Measurements from ENCODE around the gene ULK4.

Gene ULK4

DNA sequence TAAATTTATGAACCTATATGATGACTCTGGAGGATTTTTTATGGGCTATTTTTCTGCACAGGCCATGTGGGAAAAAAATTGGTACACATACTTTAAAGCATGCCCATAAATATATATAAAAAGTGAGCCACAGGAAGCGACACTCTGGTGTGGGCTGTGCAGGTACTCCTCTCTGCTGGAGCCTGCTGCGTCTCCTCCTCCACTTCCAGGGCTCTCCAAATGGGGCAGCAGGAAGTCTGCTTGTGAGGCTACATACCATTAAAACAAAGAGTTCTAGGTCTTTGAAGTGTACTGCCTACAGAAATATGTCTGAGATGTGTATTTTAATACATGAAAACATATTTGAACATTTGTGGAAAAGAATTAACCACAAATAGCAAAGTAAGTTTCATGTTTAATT lies 627.5 kb downstream of the ULK4 start:
- DNase-seq: no peak

DNA sequence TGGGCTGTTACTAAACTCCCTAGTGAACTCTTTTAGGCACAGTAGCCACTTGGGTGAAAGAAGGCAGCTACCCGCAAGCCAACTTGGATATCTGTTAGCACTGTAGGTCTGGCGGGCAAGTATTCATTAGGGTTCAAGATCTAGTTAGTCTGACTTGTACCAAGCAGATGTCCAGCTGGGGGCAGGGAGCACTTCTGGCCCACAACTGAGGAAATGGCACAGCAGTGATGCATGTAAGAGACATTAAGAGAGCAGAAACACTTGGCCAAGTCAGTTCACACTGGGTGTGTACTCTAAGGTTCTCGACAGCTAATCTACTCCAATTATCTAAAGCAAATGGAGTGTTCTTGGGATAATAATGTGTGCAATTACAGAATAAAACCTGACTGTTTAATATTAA lies 630.9 kb downstream of the ULK4 start:
- DNase-seq: no peak

DNA sequence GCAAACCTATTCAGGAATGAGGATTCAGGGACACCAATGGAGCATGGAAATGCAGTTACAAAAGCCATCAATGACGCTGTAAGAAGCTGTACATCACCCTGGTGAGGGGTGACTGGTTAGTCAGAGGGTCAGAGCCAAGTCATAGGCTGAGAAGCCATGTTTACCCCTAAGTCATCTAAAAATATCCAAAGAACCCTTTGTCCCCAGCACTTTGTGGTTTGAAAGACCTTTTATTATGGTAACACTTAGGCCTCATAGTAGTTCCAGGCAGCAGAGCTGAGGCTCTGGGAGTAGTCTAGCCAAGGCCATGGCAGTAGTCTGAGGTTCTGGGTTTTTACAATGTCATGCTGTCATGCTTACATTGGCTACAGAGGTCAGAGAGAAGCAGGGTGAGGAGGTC lies 631.4 kb downstream of the ULK4 start:
- no peak for DNase-seq

DNA sequence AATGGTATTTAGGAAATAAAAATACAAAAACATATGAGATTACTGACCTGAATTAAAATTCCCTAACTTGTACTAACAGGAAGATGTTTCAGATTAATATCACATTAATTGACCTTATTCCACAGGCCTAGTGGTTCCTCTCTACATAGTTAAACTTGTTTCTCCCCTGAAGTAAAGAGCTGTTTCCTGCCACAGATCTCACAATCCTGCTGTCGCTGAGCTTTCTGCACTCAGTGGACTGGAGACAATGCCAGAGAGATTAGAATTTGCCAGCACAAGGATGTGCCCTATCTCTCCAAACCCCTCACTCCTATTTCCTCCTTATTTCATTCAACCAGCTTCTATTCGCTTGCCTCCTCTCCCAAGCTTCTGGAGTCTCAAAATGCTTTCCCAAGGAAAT lies 632.0 kb downstream of the ULK4 start:
- no peak for DNase-seq

DNA sequence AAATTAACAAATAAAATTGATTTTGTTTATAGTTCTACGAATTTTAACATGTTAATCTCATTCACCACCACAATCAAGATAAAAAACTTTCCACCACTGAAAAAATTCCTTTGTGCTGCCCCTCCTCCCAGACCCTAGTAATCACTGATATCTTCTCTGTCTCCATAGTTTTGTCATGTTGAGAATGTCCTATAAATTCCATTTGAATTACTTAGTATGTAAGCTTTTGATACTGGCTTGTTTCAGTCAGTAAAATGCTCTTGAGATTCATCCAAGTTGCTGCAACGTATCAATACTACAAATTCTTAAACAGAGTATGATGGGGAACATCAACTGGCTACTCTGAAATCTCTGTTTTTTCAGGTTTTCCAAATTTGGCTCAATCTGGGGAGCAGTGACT lies 633.0 kb downstream of the ULK4 start:
- DNase-seq: no peak

DNA sequence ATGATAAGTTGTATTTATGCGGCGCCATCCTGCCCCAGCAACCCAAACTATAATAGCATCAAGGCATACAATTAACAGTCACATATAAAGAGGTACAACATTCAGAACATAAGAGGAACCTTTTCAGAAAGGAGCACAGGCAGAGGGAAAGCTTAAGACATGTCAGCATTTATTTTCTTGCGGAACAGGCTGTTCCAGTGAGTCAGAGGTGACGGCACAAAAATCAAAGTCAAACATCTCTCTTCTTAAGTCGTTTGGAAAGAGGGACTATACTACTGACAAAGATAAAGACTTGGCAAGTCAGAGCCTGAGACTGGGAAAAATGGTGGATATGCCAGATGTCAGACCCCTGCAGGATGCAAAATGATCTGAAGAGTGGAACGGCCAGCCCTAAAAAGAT lies 634.2 kb downstream of the ULK4 start:
- no peak for DNase-seq

DNA sequence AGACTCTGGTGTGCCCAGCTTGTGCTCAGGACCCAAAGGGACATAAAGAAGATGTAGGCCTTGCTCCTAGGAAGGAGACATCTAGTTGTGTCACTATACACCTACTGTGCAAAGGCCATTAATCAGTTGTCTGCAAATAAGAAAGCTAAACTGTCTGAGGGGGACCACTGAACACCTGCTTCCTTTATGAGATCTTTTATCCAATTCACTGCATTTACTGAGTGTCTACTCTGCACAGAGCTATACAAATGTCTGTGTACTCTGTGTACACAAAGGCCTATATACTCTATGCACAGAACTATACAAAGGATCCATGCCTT lies 637.8 kb downstream of the ULK4 start:
- DNase-seq: no peak

DNA sequence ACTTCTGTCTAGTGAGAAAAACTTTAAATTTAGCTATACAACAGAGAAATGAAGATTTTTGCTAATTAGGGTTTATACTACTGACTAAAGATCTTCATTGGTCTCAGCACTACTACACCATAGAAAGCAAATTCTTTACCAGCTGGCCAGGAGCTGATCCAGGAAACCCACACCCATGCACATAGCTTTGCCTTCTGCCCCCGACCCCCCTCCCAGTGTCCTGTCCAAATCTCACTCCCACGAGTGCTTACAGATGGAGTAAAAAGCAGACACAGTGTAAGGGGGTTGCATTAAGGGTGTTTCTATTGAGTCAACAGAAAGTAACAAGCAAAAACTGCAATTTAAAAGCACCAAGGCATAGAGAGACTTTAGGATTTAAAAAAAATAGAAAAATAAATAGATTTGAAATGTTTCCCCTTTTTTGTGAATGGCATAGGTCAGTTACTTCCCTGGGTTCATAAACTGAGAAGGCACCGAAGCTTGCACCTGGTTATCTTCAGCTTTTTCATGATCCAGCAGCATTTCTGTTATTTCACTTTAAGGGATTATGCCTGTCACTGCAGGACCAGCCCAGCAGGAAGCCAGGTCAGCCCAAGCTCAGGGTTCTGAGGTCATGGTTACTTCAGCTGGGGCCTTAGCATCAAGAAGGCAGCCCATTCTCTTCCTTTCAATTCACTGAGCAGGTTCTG lies 638.3 kb downstream of the ULK4 start:
- no peak for DNase-seq

DNA sequence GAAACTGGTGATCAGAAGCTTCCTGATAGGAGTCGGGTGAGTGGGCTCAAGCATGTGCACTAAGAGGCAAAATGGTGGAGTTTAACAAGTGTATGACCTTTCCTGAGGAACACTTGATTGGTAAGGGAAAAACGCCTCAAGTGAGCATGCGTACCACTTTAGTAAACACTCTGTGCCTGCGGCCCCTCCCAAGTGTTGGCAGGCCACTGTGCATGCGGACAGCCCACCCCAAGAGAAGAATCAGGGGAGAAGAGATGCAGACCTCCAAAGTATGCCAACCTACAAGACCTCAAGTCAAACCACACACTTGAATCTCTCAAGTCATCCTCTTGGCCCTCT lies 640.3 kb downstream of the ULK4 start:
- no peak for DNase-seq

DNA sequence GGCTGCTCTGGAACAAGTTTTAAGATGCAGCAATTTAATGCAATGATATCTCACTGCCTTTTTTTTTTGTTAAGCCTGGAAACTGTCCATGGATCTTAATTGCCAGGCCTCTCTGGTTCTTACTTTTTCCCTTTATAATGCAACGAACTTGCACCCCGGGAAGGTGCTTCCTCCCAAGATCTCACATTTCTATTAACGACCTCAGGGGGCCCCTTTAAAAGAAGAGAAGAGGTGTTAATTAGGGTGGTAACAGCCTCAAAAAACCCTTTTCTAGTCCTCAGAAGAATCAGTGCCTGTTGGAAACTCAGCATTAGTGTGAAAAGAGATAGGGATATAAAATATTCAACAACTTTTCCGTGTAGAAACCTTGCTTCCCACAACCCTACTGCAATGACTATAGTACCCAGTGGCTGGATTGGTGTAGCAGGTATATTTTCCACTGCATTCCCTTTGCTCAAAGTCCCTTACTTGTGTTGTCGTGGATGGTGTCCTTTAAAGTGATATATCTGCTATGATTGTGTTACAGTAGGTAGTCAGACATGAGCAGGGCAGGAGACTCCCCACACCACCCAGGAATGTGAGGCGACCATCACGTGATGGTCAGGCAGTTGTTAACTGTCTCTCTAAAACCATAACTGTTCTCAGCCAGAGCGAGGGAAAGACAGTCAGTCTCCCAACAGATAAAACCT lies 640.8 kb downstream of the ULK4 start:
- DNase-seq: no peak

DNA sequence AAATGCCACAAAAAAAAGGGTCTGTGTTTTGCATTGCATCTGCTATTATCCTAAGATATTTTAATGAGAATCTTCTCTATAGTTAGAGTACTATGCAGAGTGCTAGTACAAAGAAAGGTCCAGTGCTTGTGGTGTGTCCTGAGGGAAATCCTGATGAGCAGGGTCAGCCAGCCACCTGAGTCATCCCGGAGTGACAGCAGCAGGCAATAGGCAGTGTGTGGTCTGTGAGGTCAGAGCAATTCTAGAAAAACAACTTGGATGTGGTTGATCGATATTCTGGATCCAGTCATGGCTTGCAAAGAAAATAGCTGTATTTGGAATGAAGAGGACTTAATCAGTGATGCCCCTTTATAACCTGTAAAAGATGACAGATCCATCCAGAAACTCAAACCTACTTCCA lies 643.4 kb downstream of the ULK4 start:
- no peak for DNase-seq

DNA sequence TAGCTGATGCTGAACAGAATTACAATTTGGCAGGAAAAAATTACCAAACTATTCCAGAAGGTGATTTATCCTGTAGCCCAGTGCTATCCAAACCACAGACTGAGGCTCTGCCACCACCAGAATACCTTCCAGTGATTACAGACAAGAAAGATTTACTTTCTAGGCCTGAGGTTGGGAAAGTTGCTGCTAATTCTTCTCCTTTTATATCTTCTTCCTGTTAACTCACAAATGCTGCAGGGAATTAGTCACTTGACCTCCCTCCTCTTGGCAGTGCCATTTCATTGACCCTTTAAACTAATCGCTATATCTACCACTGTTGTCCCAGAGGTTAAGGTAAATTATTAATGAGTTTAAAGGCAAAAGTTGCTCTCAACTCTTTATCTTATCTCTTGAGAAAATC lies 644.2 kb downstream of the ULK4 start:
- DNase-seq: no peak

DNA sequence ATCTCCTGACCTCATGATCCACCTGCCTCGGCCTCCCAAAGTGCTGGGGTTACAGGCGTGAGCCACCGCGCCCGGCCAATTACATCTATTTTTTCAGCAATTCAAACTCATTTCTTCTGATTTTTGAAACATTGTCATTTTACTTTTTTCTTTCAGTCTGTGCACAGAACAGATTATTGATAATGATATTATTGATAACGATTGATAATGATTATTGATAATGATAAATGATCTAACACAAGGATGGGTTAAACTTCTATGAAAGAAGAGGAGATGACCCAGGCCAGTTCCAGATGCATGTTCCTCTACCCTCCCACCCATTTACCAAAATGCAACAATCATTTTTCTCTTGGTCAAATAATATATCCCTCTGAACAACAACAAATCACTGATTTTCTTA lies 644.6 kb downstream of the ULK4 start:
- no peak for DNase-seq

DNA sequence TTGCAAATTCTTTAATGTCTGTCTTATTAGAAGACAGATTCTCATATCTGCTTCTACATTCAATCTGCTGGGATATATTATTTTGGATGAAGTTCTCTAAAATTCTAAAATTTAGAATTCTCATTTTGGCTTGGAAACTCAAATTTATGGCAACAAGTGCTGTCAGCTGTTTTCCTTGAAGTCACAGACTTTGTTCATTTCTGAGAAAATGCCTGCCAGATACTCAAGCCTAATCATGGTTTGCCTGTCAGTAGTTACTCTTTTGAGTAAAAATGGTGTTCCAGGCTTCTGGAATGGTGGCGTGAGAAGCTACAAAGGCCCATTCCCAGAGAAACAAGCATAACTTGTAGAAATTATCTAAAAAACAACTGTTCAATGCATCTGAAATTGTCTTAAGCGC lies 646.8 kb downstream of the ULK4 start:
- no peak for DNase-seq

DNA sequence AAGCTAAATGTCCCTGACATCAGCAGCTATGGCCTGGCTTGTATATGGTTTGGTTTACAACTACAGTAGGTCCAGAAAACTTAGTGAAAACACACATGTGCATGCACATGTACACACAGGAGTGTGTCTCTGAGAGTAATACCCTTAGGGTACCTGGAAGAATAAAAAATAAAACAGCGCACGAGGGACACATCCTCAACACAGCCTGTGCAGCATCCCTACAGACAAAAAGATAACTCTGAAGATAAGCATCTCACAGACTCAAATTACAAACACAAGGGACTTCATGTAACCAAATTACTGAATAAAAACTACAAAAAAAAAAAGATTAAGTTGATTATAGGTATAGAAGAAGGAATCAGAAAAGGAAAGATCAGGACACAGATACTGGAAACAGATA lies 653.8 kb downstream of the ULK4 start:
- no peak for DNase-seq

DNA sequence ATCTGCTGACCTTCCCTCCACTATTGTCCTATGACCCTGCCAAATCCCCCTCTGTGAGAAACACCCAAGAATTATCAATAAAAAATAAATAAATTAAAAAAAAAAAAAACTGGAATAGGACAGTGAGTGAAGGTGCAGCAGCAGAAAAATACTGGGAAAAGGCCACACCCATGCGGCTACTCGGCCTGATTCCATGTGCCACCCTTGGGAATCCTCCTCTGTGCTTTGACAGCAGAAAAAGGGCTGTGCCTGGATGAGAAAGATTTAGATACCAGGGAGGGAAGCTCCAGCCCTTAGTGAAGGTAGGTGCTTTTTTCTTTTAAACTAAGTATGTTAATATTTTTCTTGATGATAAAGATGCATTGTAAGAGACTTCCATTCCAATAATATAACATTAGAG lies 654.8 kb downstream of the ULK4 start:
- no peak for DNase-seq

DNA sequence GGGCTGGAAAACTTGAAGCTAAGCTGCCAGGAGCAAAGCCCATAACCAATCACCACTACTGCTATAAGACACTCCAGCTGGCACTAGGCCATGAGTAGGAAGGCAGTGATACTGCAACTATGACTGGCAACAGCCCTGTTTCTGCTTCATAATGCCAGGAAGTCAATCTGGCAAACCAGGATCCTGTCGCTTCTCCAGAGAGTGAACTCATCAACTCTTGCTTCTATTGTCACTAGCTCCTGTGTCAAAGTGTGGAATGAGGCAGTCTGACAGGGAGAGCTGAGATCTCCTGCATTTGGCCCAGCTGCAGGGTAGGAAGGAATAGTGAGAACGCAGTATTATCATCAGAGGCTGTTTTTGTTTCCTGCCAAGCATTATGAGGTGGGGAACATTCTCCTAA lies 657.3 kb downstream of the ULK4 start:
- DNase-seq: no peak

DNA sequence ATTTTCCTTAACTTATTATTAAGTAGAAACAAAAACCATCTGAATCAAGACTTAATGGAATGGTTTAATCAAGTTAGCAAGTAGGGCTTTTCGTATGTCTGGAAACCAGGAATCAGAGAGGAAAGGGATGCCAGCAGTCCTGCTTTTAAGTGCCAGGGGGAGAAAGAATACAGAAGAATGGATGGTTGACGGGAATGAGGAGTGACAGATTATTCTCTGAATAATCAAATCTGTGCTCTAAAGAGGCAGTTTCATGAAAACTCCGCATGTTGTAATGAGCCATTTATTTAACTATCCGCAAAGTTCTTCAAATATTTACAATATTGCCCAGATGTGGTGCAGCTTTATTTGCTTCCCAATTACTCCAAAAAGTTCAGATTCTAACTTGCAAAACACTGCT lies 659.6 kb downstream of the ULK4 start:
- no peak for DNase-seq

DNA sequence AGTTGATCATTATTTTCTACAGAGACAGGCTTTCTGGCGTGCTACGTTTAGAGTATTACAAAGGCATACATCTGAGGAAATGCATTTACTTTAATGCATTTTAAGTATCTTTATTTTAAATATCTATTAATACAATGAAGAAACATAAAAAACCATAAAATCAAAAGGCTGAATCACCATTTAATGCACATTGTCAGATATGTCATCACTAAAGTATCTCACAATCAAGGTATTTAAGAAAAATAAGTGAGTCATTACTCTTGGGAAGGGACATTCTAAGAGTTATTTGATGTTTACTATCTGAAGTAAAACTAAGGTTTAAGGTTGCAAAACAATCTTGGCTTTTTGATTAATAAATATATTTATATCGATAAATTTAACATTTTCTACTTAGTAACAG lies 660.4 kb downstream of the ULK4 start:
- DNase-seq: no peak

DNA sequence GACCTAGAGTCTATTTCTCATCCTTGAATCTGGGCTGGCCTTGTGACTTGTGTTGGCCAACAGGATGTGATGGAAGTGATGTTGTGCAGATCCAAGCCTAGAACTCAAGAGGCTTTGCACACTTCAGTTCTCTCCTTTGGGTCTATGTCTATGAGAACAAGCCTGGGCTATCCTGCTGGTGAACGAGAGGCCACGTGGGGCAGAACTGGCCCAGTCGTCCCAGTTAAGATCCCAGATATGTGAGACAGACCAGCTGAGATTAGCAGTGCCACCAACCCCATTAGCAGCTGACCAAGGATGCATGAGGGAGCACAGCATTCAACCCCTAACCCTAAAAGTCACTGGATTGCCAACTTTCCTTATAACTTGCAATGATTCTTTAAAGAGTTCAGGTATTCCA lies 662.9 kb downstream of the ULK4 start:
- DNase-seq: no peak

DNA sequence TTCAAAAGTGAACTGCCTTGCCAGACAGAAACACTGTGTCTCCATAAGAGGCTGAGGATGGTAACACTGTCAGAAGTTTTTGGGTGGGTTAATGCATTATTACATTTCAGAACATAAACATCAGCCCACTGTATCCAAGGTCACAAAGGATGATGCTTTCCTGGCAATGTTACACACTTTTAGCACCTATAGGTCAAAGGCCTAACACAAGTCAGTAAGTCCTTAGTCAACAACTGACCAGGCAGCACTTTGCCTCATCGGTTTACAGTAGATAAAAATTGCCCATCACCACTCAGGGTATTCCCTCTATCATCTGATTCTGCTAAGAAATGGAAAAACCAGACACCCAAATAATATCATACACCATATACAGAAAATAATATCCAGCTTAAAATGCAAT lies 664.2 kb downstream of the ULK4 start:
- no peak for DNase-seq

DNA sequence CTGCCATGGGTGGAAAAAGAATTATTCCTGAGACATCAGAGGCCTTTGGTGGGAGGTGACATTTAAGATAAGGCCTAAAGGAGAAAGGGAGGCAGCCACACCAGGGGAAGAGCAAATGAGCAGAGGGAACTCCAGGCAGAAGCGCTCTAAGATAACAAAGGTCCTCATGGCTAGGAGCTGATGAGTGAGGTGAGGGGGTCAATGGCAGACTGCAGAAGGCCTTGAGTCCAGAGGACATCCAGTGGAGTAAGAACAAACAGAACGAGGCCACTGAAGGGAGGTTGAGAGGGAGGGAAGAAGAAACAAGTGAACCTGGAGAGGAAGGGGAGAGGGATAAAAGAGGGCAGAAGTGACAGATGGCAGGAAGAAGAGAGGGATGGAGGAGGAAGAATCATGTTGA lies 665.3 kb downstream of the ULK4 start:
- DNase-seq: no peak

DNA sequence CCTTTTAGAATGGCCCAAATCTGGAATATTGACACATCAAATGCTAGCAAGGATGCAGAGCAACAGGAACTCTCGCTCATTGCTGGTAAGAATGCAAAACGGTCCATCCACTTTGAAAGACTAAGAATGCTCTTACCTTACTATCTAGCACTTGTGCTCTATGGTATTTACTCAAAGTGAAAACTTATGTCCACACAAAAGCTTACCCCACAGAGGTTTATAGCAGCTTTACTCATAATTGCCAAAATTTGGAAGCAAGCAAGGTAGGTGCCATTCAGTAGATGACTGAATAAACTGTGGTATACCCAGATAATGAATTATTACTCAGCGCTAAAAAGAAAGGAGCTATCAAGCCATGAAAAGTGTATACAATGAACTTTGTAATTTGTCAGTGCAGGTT lies 666.2 kb downstream of the ULK4 start:
- peak; percentile 38 for DNase-seq

DNA sequence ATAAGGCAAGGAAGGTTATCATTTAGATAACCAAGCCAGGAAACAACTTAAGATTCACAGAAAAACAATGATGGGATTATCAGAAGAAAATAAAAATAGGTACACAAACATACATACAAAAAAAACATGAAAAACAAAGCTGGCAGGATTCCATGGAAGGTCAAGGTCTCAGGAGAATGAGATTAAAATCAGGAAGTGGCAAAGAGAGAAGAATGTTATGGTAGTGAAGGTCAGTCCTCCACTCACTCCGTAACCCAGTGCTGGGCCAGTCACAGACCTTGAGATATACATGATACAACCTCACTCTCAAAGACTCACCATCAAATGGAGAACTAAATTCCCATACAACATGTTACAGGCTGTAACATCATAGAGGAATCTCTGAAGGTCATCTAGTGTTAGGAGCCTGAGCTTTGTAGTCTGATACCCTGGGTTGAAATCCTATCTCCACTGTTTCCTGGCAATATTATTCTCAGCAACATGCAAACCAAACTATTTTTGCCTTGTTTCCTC lies 668.7 kb downstream of the ULK4 start:
- no peak for DNase-seq

DNA sequence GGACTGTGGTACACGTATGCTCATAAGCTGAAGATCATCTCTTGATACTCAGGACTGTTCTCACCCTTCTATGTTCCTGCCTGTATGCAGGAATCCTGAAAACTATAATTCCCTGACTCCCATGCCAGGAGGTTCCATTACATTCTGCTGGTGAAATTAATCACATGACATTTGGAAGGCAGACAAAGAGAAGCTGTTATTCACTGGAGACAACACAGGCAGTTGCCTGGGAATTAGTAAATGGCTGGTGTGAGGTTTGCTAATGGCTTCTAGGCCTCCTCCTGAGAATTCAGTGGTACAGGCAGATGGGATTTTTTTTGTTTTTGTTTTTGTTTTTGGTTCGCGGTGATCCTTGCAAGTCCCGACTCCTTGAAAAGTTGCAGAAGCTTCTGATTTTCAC lies 671.2 kb downstream of the ULK4 start:
- DNase-seq: no peak

All from activated CD4-positive, alpha-beta T cell treated with anti-CD3 and anti-CD28 coated beads, Interleukin-10, Interleukin-2, amounts not matched to agents 100 ng/mL and 50 ng/mL, durations not matched to agents 16 hours and 8 hours (primary cell).